Prostate gland (tissue), 2 donors: Measurements from ENCODE around the gene TYK2. TPM values are rescaled to one million over a fixed set of nuclear protein-coding genes. Genes with fewer than 3 reads are reported as not detected.

ENCODE experiments used
- DNase-seq: peaks from one replicate; pipeline ENCODE4 v3.0.0-alpha.2; 2019; ENCODE audit warnings: low spot score
- H3K27ac ChIP-seq, 2 donors: fragments of 200-600 bp; sonication (generic); 2 replicates each; pipeline ENCODE4 v1.5.1; 2017 to 2019
- H3K27me3 ChIP-seq: fragments of 200-600 bp; sonication (generic); replicated peaks from 2 replicates; pipeline ENCODE4 v1.5.1; 2019; ENCODE audit not compliant: insufficient read depth
- H3K36me3 ChIP-seq, 2 donors: fragments of 200-600 bp; sonication (generic); 1 replicate in 1 of 2; 2 replicates in 1 of 2; pipeline versions ENCODE4 v1.5.1 to v1.8.1; 2017 to 2019
- H3K4me1 ChIP-seq: fragments of 200-600 bp; sonication (generic); replicated peaks from 2 replicates; pipeline ENCODE4 v1.5.1; 2019
- H3K4me3 ChIP-seq, 2 donors: fragments of 200-600 bp; sonication (generic); 2 replicates each; pipeline ENCODE4 v1.5.1; 2017 to 2019
- H3K9me3 ChIP-seq: fragments of 200-600 bp; sonication (generic); 2 replicates; pipeline ENCODE4 v1.5.1; 2017
- CTCF ChIP-seq, 4 experiments: fragments of 200-600 bp in 2 of 4; fragments of 450-650 bp in 2 of 4; sonication (generic) in 2 of 4; IDR thresholded peaks; 1 replicate in 3 of 4; 2 replicates in 1 of 4; pipeline ENCODE4 v1.5.1; 2016 to 2019; ENCODE audit warnings: antibody characterized with exemption in 4 of 4, mild to moderate bottlenecking in 2 of 4, moderate library complexity in 2 of 4
- POLR2A ChIP-seq: fragments of 450-650 bp; IDR thresholded peaks from one replicate; pipeline ENCODE4 v1.6.1; 2016; ENCODE audit warnings: antibody characterized with exemption, mild to moderate bottlenecking
- POLR2AphosphoS5 ChIP-seq: sonication (generic); formaldehyde crosslinking; IDR thresholded peaks from one replicate; pipeline ENCODE4 v1.6.1; 2017; ENCODE audit warnings: antibody characterized with exemption
- WGBS: methylation state at CpG from one replicate; pipeline ENCODE4 v1.1.5; 2018; 5-methylcytosine and 5-hydroxymethylcytosine counted together
- intact Hi-C: fragments of 100-400 bp; cut with DNase I; formaldehyde crosslinking; loops from one replicate; pipeline ENCODE4 v1.14.2; 2022
- microRNA counts, 2 donors: library from miRNA; unstranded; fragments of <30 nt; microRNA quantifications; one replicate each; lab custom pipeline; 2016 to 2017
- microRNA-seq: library from miRNA; unstranded; fragments of <30 nt; microRNA quantifications from one replicate; pipeline ENCODE4, GENCODE V29; 2016
- small RNA-seq, 2 donors: library from RNA; depleted of rRNA; stranded (forward); fragments of <200 nt; gene quantifications; one replicate each; pipeline ENCODE3, GENCODE V24; 2016
- total RNA-seq, 2 donors: library from RNA; depleted of rRNA; stranded (reverse); fragments of >200 nt; gene quantifications; one replicate each; pipeline ENCODE4 v1.1.0, GENCODE V29; 2016

Gene TYK2
- total RNA-seq, 2 donors from 2014 or later, result 90.8 to 161 TPM

GRCh38 chr19:10315335-10316214, 64.8 kb downstream of the TYK2 start, which contains the start of gene FDX2:
Gene FDX2 (minus strand): TSS chr19:10316015. CDS start chr19:10315996, 19 bp downstream.
- H3K4me1 ChIP-seq, result no peaks in the 10 kb centered on the region
- peak; percentile 80 for DNase-seq
- H3K36me3 ChIP-seq, result peaks cover 4 to 11% of the 10 kb centered on the region in 2 donors
- intact Hi-C loops, result no loop called here
- no peak for TF ChIP-seq POLR2A
- peak in 1 of 4 experiments; percentile 2 for TF ChIP-seq CTCF (IDR thresholded peaks at IDR 0.05)
- peak; percentile 90 for TF ChIP-seq POLR2AphosphoS5
- under 1% methylated on average over 49 of the region's 55 CpGs for WGBS
- H3K27ac ChIP-seq, result peak within 1 kb of the TSS; percentile 57 to 70
- H3K27me3 ChIP-seq, result no peaks in the 10 kb centered on the region
- H3K4me3 ChIP-seq, result peak within 1 kb of the TSS; percentile 66 to 94
- H3K9me3 ChIP-seq, result no peaks in the 10 kb centered on the region

- WGBS, result 88% methylated on average over 22 of the region's 24 CpGs
- no peak for TF ChIP-seq POLR2AphosphoS5
- TF ChIP-seq POLR2A, result no peak
- no peak for TF ChIP-seq CTCF (IDR thresholded peaks at IDR 0.05)
- Histone ChIP-seq H3K4me1 (no peaks in the 10 kb centered on the region), H3K4me3 (no peak within 1 kb of the TSS), H3K9me3 (no peaks in the 10 kb centered on the region), H3K27me3 (no peaks in the 10 kb centered on the region), H3K27ac (no peak within 1 kb of the TSS), H3K36me3 (no peaks in the 10 kb centered on the region)
- DNase-seq, result no peak
- intact Hi-C loops, result no loop called here
Observed at GRCh38 chr19:10309423-10309822, 70.9 kb downstream of the TYK2 start, which contains the start of gene ZGLP1. Gene ZGLP1 (minus strand): TSS chr19:10309815.

GRCh38 chr19:10306327-10306726, 74.0 kb downstream of the TYK2 start:
- Histone ChIP-seq H3K27ac (no peak overlapping the region), H3K4me3 (no peak overlapping the region), H3K27me3 (no peaks in the 10 kb centered on the region), H3K36me3 (no peaks in the 10 kb centered on the region), H3K9me3 (no peaks in the 10 kb centered on the region), H3K4me1 (no peaks in the 10 kb centered on the region)
- intact Hi-C loops, result no loop called here
- DNase-seq, result no peak
- TF ChIP-seq POLR2A, result no peak
- TF ChIP-seq CTCF (IDR thresholded peaks at IDR 0.05), result no peak
- no peak for TF ChIP-seq POLR2AphosphoS5
- WGBS, result 92% methylated on average over 5 of the region's 5 CpGs

- Histone ChIP-seq H3K4me1 (no peaks in the 10 kb centered on the region), H3K9me3 (no peaks in the 10 kb centered on the region), H3K27me3 (no peaks in the 10 kb centered on the region), H3K4me3 (no peak overlapping the region), H3K36me3 (no peaks in the 10 kb centered on the region), H3K27ac (no peak overlapping the region)
- intact Hi-C loops, result no loop called here
- TF ChIP-seq POLR2AphosphoS5 (no peak), POLR2A (no peak), CTCF (IDR thresholded peaks at IDR 0.05) (no peak)
- 84% methylated on average over 16 of the region's 17 CpGs for WGBS
- no peak for DNase-seq
Observed at GRCh38 chr19:10305139-10305806, 75.1 kb downstream of the TYK2 start.

MicroRNA genes within 50 kb of the gene (microRNA counts, 767-probe panel; counts per million panel counts)
- microRNA hsa-miR-1181 (lab: Ali Mortazavi, UCI), result 0 to 431 counts per million in 2 donors

Small RNA genes within 50 kb of the gene (microRNA-seq; reads per million reads assigned to microRNA genes)
- not detected for gene MIR1181

Small RNA genes within 50 kb of the gene (small RNA-seq; reads per million reads assigned to genes)
- 0 reads per million in 2 donors for gene AC011511.1
- 0 reads per million in 2 donors for gene AC011511.4

Other genes with a start within 250 kb of the TYK2 start
- gene DNMT1, start 185.6 kb downstream of the TYK2 start, total RNA-seq, result 10 to 100 TPM; 29.9 to 50.0 TPM
- gene S1PR2, start 149.2 kb downstream of the TYK2 start, total RNA-seq, result 1 to 10 TPM; 4.5 to 8.5 TPM
- gene MRPL4, start 128.4 kb downstream of the TYK2 start, total RNA-seq, result 10 to 100 TPM; 72.6 to 75.6 TPM
- gene ICAM1, start 109.5 kb downstream of the TYK2 start, total RNA-seq, result 10 to 100 TPM in 1 of 2 donors, 1 to 10 TPM in 1; 8.9 to 25.1 TPM
- gene ICAM4, start 93.6 kb downstream of the TYK2 start, total RNA-seq, result 1 to 10 TPM in 1 of 2 donors, not detected in 1; 1.0 TPM
- gene ICAM5, start 90.6 kb downstream of the TYK2 start, total RNA-seq, result 1 to 10 TPM in 1 of 2 donors, not detected in 1; 7.1 TPM
- gene ZGLP1, start 70.8 kb downstream of the TYK2 start, total RNA-seq, result 10 to 100 TPM in 1 of 2 donors, 1 to 10 TPM in 1; 5.0 to 12.3 TPM
- 10 to 100 TPM; 20.9 to 29.9 TPM for gene FDX2, start 64.6 kb downstream of the TYK2 start, total RNA-seq
- 10 to 100 TPM; 50.2 to 53.2 TPM for gene RAVER1, start 47.0 kb downstream of the TYK2 start, total RNA-seq
- gene ICAM3, start 40.9 kb downstream of the TYK2 start, total RNA-seq, result 1 to 10 TPM; 6.4 to 6.5 TPM
- 100 to 1,000 TPM; 135 to 159 TPM for gene CDC37, start 23.0 kb upstream of the TYK2 start, total RNA-seq
- 10 to 100 TPM; 14.5 to 15.1 TPM for gene PDE4A, start 40.0 kb upstream of the TYK2 start, total RNA-seq
- gene KEAP1, start 122.8 kb upstream of the TYK2 start, total RNA-seq, result 10 to 100 TPM; 93.4 to 94.2 TPM
- 10 to 100 TPM in 1 of 2 donors, 1 to 10 TPM in 1; 3.4 to 17.0 TPM for gene S1PR5, start 136.9 kb upstream of the TYK2 start, total RNA-seq
- 10 to 100 TPM; 36.3 to 57.9 TPM for gene ATG4D, start 163.3 kb upstream of the TYK2 start, total RNA-seq
- 10 to 100 TPM; 23.6 to 23.8 TPM for gene KRI1, start 185.4 kb upstream of the TYK2 start, total RNA-seq
- 1 to 10 TPM; 3.7 to 8.2 TPM for gene CDKN2D, start 188.4 kb upstream of the TYK2 start, total RNA-seq
- 10 to 100 TPM; 28.1 to 85.8 TPM for gene AP1M2, start 206.7 kb upstream of the TYK2 start, total RNA-seq
- 100 to 1,000 TPM in 1 of 2 donors, 10 to 100 TPM in 1; 91.1 to 402 TPM for gene SLC44A2, start 245.0 kb upstream of the TYK2 start, total RNA-seq